ENCODE measurements around the gene PDGFD.

PDGFD gene

DNA sequence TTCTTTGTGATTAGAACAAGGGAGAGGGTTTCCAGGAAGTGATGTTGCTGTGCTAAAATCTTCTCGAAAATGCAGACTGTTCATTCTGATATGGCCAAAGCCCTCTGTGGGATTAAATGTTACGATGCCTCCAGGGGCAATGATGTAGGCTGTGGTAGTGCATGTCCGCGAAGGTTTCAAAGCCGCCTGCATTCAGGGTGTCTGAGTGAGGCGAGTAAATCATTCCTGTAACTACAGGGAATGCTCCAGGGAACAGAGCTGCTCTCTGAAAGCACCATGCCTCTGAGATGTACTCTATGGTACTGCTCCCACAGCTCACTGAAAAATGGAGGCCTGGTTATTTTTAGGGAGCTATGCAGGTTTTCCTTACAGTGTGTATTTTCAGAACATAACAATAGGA, 21.2 kb downstream of the PDGFD start:
- no peak for DNase-seq

DNA sequence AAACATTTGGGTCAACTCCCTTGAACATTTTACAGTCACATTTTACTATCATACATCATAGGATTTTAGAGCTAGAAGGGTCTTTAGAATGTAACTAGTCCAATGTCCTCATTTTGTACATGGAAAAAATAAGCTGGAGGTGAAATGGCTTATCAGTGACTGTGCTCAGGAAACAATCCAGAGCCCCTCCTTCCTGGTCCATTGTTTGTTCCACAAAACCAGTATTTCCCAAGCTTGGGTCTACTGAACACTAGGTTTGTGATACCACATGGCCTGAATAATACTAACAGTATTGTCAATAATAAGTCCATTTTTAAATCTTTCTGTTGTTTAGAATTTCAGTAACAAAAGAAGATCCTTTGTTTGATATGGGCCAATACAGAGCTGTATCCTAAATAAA, 27.1 kb downstream of the PDGFD start:
- no peak for DNase-seq

DNA sequence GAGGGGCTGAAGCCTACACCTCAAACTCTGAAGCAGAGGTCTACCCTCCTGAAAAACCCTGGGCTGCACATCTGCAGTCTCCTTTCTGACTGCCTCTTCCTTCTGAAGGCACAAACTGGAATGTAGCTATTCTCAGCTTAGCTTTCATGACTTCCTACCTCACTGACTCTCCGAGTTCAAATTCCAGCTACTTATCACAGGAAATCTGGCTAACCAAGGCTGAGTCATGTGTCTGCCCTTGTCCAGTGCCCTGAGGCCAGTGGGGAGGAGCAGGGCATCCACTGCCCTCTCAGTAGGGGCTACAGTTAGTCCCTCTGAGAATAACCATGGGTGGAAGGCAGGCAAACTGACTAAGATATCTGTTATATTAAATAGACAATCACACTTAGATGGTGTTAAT, 29.2 kb downstream of the PDGFD start:
- DNase-seq: no peak

DNA sequence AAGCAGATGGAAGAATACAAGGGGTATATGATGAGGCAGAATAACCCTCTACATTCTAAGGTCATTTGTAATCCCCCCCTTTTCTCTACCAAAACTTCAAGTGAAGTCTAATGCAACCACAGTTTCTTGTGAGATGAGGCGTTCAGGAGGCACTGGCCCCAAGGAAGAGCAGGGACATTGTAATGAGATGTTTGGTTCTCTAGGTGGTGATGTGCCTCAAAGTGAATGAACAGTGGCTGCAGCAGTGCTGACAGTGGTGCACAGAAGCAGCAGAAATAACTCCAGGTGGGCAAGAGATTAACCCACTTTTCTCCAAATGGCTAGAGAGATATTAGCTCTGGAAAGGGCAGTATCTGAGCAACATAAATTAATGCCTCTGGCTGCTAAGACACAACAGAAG, 33.8 kb downstream of the PDGFD start:
- no peak for DNase-seq

DNA sequence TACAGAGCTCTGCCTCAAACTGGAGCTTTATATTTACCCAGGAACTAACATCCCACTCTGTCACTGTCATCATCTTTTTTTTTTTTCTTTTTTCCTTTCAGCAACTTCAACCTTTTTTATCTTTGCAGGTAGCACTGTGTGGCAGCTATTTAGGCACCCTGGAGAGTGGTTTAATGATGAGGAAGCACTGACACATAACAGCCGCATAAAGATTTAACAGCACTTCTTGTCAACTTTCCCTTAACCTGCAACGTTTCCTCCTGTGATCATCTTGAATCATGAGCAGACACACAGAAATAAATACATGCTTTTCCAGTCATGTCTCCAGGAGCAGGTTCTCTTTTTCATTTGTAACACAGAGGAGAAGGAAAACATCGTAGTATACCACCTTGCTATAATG, 34.8 kb downstream of the PDGFD start:
- DNase-seq: no peak

DNA sequence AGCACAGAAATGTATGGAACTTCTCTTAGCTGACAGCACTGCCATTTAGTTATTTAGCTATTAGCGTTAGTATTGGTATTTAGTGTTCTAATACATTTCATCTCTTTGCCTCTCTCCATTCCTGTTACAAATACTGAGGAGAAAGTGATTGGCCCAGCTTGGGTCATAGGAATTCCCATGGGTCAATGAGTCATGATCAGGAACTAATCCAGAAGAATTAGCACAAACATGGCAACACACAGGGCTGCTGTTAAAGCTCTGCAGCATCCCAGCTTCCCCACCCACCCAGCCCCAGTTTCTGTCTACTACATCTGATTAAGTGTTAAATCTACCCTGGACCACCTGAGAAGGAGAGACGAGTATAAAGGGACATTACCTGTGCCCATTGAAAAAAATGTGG, 36.1 kb downstream of the PDGFD start:
- DNase-seq: no peak

DNA sequence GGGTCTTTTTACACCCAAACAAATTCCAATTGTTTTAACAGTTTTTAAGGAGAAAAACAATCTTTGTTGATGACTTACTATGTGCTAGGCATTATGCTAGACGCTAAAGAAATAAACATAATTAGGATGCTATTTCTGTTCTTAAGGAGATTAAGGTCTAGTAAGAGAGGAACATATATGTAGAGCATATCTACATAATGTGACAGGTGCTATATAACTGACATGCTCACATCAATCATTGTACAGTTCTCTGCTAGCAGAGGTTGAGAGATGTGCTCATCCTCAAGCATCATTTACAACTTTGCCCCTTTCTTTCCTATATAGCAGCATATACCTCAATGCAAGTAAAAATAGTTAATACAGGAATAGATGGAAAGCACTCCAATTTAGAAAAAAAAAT, 37.5 kb downstream of the PDGFD start:
- DNase-seq: no peak

DNA sequence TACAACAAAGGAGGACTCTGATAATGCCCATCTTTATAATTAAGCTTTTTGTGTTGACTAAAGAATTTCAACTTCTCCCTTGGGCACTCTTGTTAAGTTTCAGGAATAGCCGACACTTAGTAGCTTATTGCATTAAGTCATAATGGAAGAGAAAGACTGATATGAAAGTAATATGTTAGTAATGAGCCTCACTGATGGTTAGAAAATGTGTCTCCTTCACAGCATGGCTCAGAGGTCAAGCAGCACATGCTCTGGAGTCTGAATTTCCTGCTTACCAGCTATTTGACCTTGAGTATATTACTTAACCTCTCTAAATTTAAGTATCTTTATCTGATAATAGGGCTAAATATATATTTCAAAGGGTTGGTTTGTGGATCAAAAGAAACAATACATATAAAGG, 39.0 kb downstream of the PDGFD start:
- no peak for DNase-seq

DNA sequence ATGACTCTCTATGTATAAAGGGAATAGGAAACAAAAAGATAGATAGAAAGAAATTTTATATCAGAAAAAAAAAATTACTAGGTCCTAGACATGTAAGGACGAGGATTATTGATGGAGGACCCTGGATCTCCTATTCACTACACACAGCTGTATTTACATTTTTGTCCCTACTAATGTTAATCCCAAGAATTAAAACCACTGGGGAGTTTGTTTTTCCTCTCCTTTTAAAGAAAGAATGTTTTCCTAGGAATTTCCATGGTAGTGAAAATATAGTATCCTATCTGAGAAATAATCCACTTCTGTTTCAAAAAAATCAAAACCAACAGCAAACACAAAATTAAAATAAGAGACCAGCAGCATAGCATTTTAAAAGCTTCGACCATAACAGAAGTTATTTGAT, 41.1 kb downstream of the PDGFD start:
- no peak for DNase-seq

DNA sequence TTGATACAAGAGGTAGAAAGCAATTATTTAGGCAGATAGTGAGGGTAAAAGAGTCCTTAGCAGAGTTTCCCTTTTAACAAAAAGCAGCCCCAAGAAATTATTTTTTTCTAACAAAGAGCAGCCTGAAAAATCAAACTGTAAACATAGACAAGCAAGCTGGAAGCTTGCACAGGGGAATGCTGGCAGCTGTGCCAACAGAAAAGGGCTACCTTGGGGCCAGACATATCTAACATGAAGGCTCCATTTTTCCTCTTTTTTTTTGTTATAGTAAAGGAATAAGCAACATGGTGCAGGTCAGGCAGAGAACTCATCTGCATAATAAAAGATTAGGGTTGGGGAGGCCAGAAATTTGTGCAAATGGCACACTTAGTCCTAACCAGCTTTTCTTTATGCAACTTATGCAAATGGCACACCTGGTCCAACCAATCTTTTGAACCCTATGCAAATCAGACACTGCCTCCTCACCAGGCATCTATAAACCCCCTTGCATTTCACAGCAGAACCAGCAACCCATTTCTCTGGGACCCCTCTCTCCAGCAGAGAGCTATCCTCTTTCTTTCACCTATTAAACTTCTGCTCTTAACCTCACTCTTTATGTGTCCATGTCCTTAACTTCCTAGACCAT, 41.8 kb downstream of the PDGFD start:
- DNase-seq: no peak

DNA sequence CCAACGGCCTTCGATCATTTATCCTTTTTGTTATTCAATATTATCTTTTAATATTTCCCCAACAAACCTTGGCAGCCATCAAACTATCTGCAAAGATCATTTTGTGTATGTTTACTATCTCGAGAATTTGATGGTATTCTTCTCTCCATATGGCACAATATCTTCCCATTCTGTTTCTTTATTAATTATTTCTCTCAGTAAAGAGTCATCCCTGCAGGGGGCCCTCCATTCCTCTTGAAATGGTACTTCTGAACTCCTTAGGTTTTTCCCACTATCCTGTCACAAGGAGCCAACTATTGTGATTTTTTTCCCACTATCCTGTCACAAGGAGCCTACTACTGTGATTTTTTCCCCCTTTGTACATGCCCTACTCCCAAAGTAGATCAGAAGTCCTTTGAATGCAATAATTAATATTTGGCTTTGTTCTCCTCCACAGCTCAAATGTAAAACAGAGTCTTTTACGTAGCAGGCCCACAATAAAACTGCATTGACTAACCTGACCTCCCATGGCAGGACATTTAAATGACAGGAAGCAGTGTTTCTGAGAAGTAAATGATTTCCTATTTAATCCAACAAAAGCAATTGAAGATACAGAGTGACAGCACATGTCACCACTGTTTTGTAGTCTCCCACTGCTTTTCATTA, 43.3 kb downstream of the PDGFD start:
- DNase-seq: no peak

DNA sequence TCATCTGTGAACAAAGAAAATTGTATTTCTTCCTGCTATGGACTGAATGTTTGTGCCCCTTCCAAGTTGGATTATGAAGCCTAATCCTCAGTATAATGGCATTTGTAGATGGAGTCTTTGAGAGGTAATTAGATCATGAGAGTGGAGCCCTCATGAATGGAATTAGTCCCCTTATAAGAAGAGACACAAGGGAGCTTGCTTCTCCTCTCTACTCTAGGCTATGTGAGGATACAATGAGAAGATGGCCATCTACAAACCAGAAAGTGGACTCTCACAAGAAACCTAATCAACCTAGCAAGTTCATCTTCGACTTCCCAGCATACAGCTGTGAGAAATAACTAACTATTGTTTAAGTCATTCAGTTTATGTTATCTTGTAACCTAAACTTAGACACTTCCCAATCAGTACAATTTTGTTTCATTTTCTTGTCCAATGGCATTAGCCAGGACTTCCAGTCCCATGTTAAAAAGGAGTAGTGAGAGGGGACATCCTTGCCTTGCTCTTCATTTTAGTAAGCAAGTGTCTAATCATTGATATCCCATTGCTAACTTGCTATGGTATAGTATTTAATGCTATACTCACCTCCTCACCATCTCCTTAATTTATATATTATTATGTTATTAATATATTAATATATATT, 45.7 kb downstream of the PDGFD start:
- no peak for DNase-seq

DNA sequence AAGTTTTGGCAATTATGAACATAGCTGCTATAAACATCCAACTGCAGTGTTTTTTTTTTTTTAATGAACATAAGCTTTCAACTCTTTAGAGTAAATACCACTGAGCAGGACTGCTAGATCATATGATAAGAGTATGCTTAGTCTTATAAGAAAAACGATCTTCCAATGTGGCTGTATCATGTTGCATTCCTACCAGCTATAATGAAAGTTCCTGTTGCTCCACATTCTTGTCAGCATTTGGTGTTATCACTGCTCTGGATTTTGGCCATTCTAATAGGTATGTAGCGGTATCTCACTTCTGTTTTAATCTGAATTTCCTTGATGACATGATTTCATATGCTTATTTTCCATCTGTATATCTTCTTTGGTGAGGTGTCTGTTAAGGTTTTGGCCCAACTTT, 50.4 kb downstream of the PDGFD start:
- DNase-seq: no peak

DNA sequence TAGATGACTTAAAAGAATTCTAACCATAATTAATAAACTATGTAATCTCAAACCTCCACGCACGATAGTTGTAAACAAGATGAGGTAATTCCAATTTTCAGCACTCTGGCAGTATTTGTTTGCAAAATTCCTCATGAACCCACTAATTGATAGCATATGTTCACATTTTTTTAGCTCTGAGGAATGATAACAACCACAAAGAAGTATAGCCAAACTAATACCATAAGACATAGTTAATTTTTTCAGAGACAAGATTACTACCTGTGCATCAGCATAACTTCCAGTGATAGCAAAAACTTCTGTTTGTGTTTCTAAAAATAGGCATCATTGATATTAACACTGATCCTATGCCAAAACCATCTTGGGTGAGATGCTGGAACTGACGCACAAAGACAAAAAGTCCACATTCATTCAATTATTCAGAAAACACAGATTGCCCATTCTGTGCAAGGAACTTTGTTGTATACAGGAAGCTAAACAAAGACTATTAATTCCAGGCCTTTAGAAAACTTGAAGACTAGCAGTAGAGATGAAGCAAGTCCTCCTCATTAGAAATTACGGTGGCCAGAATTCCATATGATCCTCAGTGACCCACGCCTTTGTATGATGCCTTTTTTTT, 57.7 kb downstream of the PDGFD start:
- no peak for DNase-seq

DNA sequence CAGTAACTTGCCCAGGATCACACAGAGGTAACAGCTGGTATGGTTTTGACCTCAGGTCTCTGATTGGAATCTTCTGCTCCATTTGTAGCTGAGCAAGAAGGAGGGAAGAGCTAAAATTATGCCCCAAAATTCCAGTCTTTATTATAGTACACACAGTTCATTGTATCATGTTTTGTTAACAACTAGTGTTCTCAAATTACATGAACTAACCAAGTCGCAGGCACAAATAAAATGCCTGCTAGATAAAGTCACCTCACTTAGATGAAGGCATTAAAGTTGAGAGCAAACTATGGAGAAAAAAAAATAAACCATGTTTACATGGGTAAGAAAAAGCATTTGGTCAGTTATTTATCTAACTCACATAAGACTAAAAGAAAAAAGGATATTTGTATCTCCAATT, 58.8 kb downstream of the PDGFD start:
- no peak for DNase-seq

DNA sequence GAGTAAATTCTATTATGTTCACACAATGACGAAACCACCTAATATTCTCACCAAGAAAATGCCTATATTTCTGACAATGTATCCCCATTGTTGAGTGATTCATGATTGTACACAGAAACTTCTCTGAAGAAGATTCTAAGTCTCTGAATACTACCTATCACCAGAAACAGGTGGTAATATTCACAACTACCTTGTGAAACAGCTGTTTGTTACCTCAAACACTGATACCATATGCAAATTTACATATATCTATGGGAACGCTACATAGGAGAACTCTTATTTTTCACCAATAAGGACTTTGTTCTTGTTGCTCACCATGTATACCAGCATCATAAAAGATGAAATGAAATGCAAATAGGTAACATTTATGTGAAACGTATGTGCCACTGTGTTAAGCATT, 59.3 kb downstream of the PDGFD start:
- DNase-seq: no peak

DNA sequence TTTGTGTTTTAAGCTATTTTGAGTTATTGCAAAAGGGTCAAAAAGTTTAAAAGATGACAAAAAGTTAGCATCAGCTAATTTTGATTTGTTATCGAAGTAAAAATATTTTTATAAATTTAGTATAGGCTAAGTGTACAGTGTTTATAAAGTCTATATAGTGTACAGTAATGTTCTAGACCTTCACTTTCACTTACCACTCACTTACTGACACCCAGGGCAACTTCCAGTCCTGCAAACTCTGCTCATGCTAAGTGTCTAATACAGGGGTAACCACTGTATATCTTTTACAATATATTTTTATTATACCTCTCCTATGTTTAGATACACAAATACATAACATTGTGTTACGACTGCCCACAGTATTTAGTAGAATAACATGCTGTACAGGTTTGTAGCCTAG, 59.7 kb downstream of the PDGFD start:
- no peak for DNase-seq

DNA sequence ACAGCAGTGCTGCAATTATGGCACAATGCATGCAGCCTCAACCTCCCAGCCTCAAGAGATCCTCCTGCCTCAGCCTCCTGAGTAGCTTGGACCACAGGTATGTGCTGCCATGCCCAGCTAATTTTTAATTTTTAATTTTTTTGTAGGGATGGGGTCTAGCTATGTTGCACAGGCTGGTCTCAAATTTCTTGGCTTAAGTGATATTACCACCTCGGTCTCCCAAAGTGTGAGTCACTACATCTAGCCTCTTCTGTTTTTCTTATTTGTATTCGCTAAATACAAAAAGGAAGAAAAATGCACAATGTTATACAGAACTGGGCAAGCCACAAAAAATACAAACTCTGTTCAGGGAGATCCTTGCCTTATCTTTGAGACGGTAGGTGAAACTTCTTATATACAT, 65.4 kb downstream of the PDGFD start:
- DNase-seq: no peak

DNA sequence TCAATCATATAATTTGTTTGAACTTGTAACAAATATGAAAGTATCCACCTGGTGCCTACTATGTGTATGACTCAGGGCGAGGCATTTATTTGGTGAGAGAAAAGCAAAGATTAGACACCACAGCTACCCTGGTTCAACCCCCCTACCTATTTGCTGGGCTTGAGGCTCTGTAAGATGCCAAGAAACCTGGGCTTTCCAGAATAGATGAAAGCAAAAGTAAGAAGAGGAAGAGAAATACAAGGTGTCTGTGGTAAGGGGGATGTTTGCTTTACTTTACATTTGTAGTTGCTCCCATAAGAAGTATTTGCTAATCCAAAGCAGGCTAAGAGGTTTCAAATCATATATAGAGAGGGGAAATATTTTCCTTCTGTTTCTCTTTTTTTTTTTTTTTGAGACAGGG, 65.8 kb downstream of the PDGFD start:
- no peak for DNase-seq

DNA sequence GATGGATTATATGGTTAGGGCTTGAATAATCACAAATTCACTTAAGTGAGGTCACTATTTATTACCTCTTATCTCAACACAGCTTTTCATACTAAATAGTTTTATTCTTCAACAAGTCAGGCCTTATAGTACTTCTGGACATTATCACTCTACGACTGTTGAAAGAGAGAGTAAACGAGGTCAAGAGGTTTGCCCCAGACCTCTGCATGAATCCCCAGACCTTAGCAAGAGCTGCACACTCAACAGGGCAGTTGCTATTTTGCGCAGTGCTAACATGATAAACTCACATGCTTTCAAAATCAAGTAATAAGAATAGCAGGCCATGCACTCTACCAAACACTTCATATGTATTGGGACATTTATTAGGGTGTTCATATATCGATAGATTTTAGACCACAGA, 67.0 kb downstream of the PDGFD start:
- no peak for DNase-seq

DNA sequence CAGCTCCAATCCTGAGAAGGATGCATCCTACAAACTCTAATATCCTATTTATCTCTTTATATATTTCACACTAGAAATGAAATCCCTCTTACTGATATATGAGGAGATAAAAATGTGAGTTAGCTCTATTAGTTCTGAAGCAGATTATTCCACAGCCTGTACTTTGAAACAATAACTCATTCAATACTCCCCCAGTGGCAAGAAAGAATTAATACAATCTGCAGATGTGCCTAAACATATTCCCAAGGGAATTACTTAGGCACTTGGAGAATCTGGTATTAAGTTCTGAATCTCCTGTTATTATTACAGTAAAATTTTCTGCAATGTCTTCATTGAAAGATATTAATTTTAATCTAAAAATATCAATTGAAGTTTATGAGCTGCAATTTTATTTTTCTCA, 68.2 kb downstream of the PDGFD start:
- no peak for DNase-seq

DNA sequence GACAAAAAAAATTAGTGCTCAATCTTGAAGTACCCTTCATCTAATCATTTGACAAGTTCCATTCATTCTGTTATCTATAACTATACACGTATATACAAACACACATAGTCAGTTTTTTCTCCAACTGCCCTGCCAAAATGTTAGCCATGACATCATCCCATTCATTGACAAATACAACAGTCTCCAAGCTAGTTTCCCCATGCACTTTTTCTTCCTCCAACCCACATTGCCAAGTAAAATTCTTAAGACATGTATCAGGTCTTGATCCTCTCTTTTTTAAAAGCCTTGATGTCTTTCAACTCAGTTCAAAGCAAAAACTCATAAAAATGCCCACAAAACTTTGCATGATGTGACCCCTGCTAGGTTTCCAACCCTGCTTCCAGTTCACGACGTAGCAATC, 69.4 kb downstream of the PDGFD start:
- no peak for DNase-seq

DNA sequence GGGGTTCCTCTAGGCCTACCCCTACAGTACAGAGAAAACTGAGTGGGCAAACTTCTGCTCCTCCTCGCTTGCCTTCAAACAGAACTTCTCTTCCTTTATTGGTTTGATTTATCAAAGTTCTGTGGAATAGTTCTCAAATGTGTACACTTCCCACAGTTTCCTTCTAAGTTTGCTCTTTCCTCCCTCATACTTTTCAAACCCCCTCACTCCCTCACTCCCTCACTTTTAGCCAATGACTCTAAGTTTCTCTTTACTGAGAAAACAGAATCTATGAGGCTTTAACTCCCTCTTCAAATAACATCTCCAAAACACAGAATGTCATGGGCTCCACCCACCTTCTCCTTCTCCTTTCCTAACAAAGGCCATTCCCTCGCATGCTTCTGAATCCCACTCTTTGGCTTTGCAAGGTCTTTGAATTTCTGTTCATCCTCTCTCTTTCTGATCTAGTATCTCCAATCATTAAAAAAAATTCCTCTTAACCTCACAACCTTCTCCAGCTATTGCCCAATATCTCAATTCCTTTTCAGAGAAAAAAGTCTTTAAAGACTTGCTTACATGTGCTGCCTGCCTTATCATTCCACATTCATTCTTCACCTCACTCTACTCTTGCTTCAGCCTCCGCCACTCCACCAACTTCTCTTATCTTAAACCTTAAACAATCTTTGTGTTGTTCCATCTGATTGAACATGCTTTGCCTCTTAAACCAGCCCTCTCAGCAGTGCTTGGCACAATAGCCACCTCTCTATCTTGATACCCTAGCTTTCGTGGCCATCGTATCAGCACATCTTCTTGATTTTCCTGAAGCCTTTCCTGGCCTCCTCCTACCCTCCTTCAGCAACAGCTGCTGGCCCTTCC, 70.3 kb downstream of the PDGFD start:
- DNase-seq: no peak

Data from NCI-H1694 treated with DMSO at 0.1 percent for 48 hours (cell line).